HepG2 (cell line): ENCODE data around the gene TSEN54. TPM values are rescaled to one million over a fixed set of nuclear protein-coding genes. Genes with fewer than 3 reads are reported as not detected.

ENCODE experiments used
- ARNTL ChIP-seq: sonication (generic); formaldehyde crosslinking; IDR thresholded peaks from 2 replicates; pipeline ENCODE4 v1.4.0; 2020; ENCODE audit warnings: mild to moderate bottlenecking, missing genetic modification reagents
- ATAD3A ChIP-seq: sonication (generic); formaldehyde crosslinking; IDR thresholded peaks from 2 replicates; pipeline ENCODE4 v1.4.0; 2020; ENCODE audit warnings: missing genetic modification reagents
- EEA1 ChIP-seq: sonication (generic); formaldehyde crosslinking; IDR thresholded peaks from 2 replicates; pipeline ENCODE4 v1.5.1; 2020; ENCODE audit warnings: mild to moderate bottlenecking, missing genetic modification reagents, borderline replicate concordance
- GATA4 ChIP-seq: sonication (generic); IDR thresholded peaks from 2 replicates; pipeline ENCODE4 v1.6.1; 2016; ENCODE audit warnings: antibody characterized with exemption, low read depth, borderline replicate concordance
- GTF3A ChIP-seq: sonication (generic); formaldehyde crosslinking; conservative IDR thresholded peaks from 2 replicates; pipeline ENCODE4 v1.4.0; 2020; ENCODE audit warnings: mild to moderate bottlenecking, missing genetic modification reagents
- HNRNPUL1 ChIP-seq: fragments of 200-400 bp; formaldehyde crosslinking; IDR thresholded peaks from 2 replicates; pipeline ENCODE4 v1.6.1; 2017; ENCODE audit warnings: low read depth, mild to moderate bottlenecking, low read length, moderate library complexity
- NCOA2 ChIP-seq: sonication (generic); formaldehyde crosslinking; IDR thresholded peaks from 2 replicates; pipeline ENCODE4 v1.8.0; 2022; ENCODE audit warnings: inconsistent platforms
- POLR2AphosphoS2 ChIP-seq: IDR thresholded peaks from 2 replicates; pipeline ENCODE4 v1.6.1; 2011; ENCODE audit warnings: low read depth, low read length, improper control_type of control experiment
- RAD51 ChIP-seq: fragments of 450-650 bp; IDR thresholded peaks from 2 replicates; pipeline ENCODE4 v1.6.1; 2016; ENCODE audit warnings: borderline replicate concordance
- RARA ChIP-seq: IDR thresholded peaks from 2 replicates; pipeline ENCODE4 v1.6.1; 2016; ENCODE audit warnings: missing genetic modification reagents, missing compliant biosample characterization
- RXRA ChIP-seq: sonication (generic); formaldehyde crosslinking; IDR thresholded peaks from 2 replicates; pipeline ENCODE4 v1.5.1; 2020; ENCODE audit warnings: missing genetic modification reagents
- TAF15 ChIP-seq: fragments of 200-400 bp; formaldehyde crosslinking; IDR thresholded peaks from one replicate; pipeline ENCODE4 v1.6.1; 2018; ENCODE audit warnings: mild to moderate bottlenecking, low read depth, low read length; ENCODE audit not compliant: poor library complexity, severe bottlenecking
- TOE1 ChIP-seq: sonication (generic); formaldehyde crosslinking; IDR thresholded peaks from 2 replicates; pipeline ENCODE4 v1.4.0; 2020; ENCODE audit warnings: mild to moderate bottlenecking, missing genetic modification reagents
- TOPORS ChIP-seq: sonication (generic); formaldehyde crosslinking; IDR thresholded peaks from 2 replicates; pipeline ENCODE4 v1.8.0; 2023; ENCODE audit warnings: mild to moderate bottlenecking, missing genetic modification reagents
- ZNF17 ChIP-seq: sonication (generic); formaldehyde crosslinking; IDR thresholded peaks from 2 replicates; pipeline ENCODE4 v1.5.0; 2020; ENCODE audit warnings: mild to moderate bottlenecking, missing genetic modification reagents
- ZNF503 ChIP-seq: sonication (generic); formaldehyde crosslinking; IDR thresholded peaks from 2 replicates; pipeline ENCODE4 v1.4.0; 2020; ENCODE audit warnings: missing genetic modification reagents
- ZNF530 ChIP-seq: sonication (generic); formaldehyde crosslinking; IDR thresholded peaks from 2 replicates; pipeline ENCODE4 v1.5.0; 2020; ENCODE audit warnings: low read depth, mild to moderate bottlenecking, missing genetic modification reagents
- ZNF563 ChIP-seq: sonication (generic); formaldehyde crosslinking; IDR thresholded peaks from 2 replicates; pipeline ENCODE4 v1.8.0; 2022; ENCODE audit warnings: mild to moderate bottlenecking, moderate library complexity, missing genetic modification reagents
- ZNF614 ChIP-seq: IDR thresholded peaks from 2 replicates; pipeline ENCODE4 v1.6.1; 2018; ENCODE audit warnings: missing biosample characterization, missing genetic modification reagents, inconsistent platforms, borderline replicate concordance
- ZNF788 ChIP-seq: sonication (generic); formaldehyde crosslinking; IDR thresholded peaks from 2 replicates; pipeline ENCODE4 v1.5.0; 2020; ENCODE audit warnings: mild to moderate bottlenecking, missing genetic modification reagents, borderline replicate concordance
- polyA plus RNA-seq, 8 experiments: library from polyadenylated mRNA; depleted of rRNA in 3 of 8; stranded (reverse) in 7 of 8; unstranded in 1 of 8; fragments of >200 nt; fragmentation: Illumina TruSeq in 4 of 8; extraction: Trizol in 4 of 8; gene quantifications; 2 replicates each; pipeline versions ENCODE4 v1.2.1 to v1.2.3, GENCODE V29; 2011 to 2016; ENCODE audit warnings: low read depth in 4 of 8, missing spikeins in 1 of 8, mixed read lengths in 1 of 8; ENCODE audit not compliant: insufficient read depth in 1 of 8
- total RNA-seq, 5 experiments: library from RNA; depleted of rRNA; stranded (reverse); fragments of >200 nt; fragmentation: Illumina TruSeq; extraction: Trizol; gene quantifications; 2 replicates each; pipeline ENCODE4 v1.2.3, GENCODE V29; 2016; ENCODE audit warnings: low read depth in 1 of 5
- TF ChIP-seq, protein P1 (sequence below): sonication (generic); formaldehyde crosslinking; IDR thresholded peaks from 2 replicates; pipeline ENCODE4 v1.4.0; 2020; ENCODE audit warnings: low read depth, mild to moderate bottlenecking, missing genetic modification reagents
- TF ChIP-seq, protein P2 (sequence below): sonication (generic); formaldehyde crosslinking; IDR thresholded peaks from 2 replicates; pipeline ENCODE4 v1.4.0; 2020; ENCODE audit warnings: mild to moderate bottlenecking, missing genetic modification reagents
- TF ChIP-seq, protein P3 (sequence below): sonication (generic); formaldehyde crosslinking; IDR thresholded peaks from 2 replicates; pipeline ENCODE4 v1.4.0; 2020; ENCODE audit warnings: missing genetic modification reagents, mild to moderate bottlenecking, borderline replicate concordance

TSEN54 gene
- total and polyA plus RNA-seq, 2 of the 13 experiments (the other 11 are each of a cell fraction or from before 2014, with no cell fraction given): 62.9 to 63.3 TPM

GRCh38 chr17:75555679-75556153 lies 39.4 kb downstream of the TSEN54 start (continued):
- no peak for TF ChIP-seq POLR2AphosphoS2
- TF ChIP-seq, protein P1, sequence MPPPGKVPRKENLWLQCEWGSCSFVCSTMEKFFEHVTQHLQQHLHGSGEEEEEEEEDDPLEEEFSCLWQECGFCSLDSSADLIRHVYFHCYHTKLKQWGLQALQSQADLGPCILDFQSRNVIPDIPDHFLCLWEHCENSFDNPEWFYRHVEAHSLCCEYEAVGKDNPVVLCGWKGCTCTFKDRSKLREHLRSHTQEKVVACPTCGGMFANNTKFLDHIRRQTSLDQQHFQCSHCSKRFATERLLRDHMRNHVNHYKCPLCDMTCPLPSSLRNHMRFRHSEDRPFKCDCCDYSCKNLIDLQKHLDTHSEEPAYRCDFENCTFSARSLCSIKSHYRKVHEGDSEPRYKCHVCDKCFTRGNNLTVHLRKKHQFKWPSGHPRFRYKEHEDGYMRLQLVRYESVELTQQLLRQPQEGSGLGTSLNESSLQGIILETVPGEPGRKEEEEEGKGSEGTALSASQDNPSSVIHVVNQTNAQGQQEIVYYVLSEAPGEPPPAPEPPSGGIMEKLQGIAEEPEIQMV (CRISPR knock-in tag): no peak
- peak; percentile 95 for TF ChIP-seq RXRA (CRISPR knock-in tag)
- peak; percentile 28; the same call in 1 of the 2 replicates for TF ChIP-seq ZNF788 (CRISPR knock-in tag)
- TF ChIP-seq HNRNPUL1: no peak
- peak; percentile 100 for TF ChIP-seq RARA (CRISPR knock-in tag)
- TF ChIP-seq, protein P2, sequence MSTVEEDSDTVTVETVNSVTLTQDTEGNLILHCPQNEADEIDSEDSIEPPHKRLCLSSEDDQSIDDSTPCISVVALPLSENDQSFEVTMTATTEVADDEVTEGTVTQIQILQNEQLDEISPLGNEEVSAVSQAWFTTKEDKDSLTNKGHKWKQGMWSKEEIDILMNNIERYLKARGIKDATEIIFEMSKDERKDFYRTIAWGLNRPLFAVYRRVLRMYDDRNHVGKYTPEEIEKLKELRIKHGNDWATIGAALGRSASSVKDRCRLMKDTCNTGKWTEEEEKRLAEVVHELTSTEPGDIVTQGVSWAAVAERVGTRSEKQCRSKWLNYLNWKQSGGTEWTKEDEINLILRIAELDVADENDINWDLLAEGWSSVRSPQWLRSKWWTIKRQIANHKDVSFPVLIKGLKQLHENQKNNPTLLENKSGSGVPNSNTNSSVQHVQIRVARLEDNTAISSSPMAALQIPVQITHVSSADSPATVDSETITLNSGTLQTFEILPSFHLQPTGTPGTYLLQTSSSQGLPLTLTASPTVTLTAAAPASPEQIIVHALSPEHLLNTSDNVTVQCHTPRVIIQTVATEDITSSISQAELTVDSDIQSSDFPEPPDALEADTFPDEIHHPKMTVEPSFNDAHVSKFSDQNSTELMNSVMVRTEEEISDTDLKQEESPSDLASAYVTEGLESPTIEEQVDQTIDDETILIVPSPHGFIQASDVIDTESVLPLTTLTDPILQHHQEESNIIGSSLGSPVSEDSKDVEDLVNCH (CRISPR knock-in tag): no peak
- no peak for TF ChIP-seq ZNF530
- no peak for TF ChIP-seq ZNF17 (CRISPR knock-in tag)
- no peak for TF ChIP-seq RAD51
- no peak for TF ChIP-seq TOE1 (CRISPR knock-in tag)
- no peak for TF ChIP-seq ATAD3A (CRISPR knock-in tag)
- TF ChIP-seq ZNF503 (CRISPR knock-in tag): no peak
- 0 out of 2 replicates have a peak, but pooled peaks have one; percentile 18 for TF ChIP-seq ARNTL (CRISPR knock-in tag)
- no peak for TF ChIP-seq TOPORS (CRISPR knock-in tag)
- no peak for TF ChIP-seq ZNF563 (CRISPR knock-in tag)
- TF ChIP-seq GTF3A (CRISPR knock-in tag): no peak
- TF ChIP-seq TAF15: no peak
- TF ChIP-seq ZNF614 (CRISPR knock-in tag): no peak
- TF ChIP-seq NCOA2 (CRISPR knock-in tag): 0 out of 2 replicates have a peak, but pooled peaks have one; percentile 12
- TF ChIP-seq EEA1: peak; percentile 38; the same call in 1 of the 2 replicates
- TF ChIP-seq, protein P3, sequence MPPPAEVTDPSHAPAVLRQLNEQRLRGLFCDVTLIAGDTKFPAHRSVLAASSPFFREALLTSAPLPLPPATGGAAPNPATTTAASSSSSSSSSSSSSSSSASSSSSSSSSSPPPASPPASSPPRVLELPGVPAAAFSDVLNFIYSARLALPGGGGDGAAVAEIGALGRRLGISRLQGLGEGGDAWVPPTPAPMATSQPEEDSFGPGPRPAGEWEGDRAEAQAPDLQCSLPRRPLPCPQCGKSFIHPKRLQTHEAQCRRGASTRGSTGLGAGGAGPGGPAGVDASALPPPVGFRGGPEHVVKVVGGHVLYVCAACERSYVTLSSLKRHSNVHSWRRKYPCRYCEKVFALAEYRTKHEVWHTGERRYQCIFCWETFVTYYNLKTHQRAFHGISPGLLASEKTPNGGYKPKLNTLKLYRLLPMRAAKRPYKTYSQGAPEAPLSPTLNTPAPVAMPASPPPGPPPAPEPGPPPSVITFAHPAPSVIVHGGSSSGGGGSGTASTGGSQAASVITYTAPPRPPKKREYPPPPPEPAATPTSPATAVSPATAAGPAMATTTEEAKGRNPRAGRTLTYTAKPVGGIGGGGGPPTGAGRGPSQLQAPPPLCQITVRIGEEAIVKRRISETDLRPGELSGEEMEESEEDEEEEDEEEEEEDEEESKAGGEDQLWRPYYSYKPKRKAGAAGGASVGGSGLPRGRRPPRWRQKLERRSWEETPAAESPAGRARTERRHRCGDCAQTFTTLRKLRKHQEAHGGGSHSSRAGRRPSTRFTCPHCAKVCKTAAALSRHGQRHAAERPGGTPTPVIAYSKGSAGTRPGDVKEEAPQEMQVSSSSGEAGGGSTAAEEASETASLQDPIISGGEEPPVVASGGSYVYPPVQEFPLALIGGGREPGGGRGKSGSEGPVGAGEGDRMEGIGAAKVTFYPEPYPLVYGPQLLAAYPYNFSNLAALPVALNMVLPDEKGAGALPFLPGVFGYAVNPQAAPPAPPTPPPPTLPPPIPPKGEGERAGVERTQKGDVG: peak; percentile 51; the same call in 1 of the 2 replicates
- TF ChIP-seq GATA4: no peak
